GM23338 (cell line): ENCODE results near the gene GATAD2A. TPM values are rescaled to one million over a fixed set of nuclear protein-coding genes. Genes with fewer than 3 reads are reported as not detected.

Experiments
- ATAC-seq: fragments of 200-7000 bp; cut with Tn5 transposase; 3 replicates; pipeline ENCODE4 v1.9.1; 2020
- DNase-seq: peaks from one replicate; pipeline ENCODE4 v3.0.0-alpha.2; 2015; ENCODE audit warnings: low spot score
- H2AFZ ChIP-seq: fragments of 200-600 bp; sonication (generic); 2 replicates; pipeline ENCODE4 v1.8.0; 2016; ENCODE audit warnings: antibody characterized with exemption, mild to moderate bottlenecking, moderate library complexity
- H3F3A ChIP-seq: fragments of 200-600 bp; sonication (generic); replicated peaks from 2 replicates; pipeline ENCODE4 v1.8.0; 2017; ENCODE audit warnings: antibody characterized with exemption, mixed run types, low read depth
- H3K27ac ChIP-seq: fragments of 200-600 bp; sonication (generic); 2 replicates; pipeline ENCODE4 v1.6.1; 2016; ENCODE audit warnings: low read depth
- H3K27me3 ChIP-seq: fragments of 200-600 bp; sonication (generic); 2 replicates; pipeline ENCODE4 v1.8.0; 2016; ENCODE audit warnings: mild to moderate bottlenecking, mixed run types, moderate library complexity; ENCODE audit not compliant: insufficient read depth
- H3K36me3 ChIP-seq: fragments of 200-600 bp; sonication (generic); 2 replicates; pipeline ENCODE4 v1.8.0; 2016; ENCODE audit warnings: mild to moderate bottlenecking; ENCODE audit not compliant: insufficient read depth
- H3K4me1 ChIP-seq: fragments of 200-600 bp; sonication (generic); 2 replicates; pipeline ENCODE4 v1.8.0; 2016; ENCODE audit warnings: mild to moderate bottlenecking, moderate library complexity; ENCODE audit not compliant: insufficient read depth
- H3K4me2 ChIP-seq: fragments of 200-600 bp; sonication (generic); 2 replicates; pipeline ENCODE4 v1.7.1; 2017; ENCODE audit warnings: mixed run types
- H3K4me3 ChIP-seq: fragments of 200-600 bp; sonication (generic); 2 replicates; pipeline ENCODE4 v1.6.1; 2016; ENCODE audit warnings: mixed run types
- H3K79me2 ChIP-seq: fragments of 200-600 bp; sonication (generic); replicated peaks from 2 replicates; pipeline ENCODE4 v1.8.0; 2017; ENCODE audit warnings: mild to moderate bottlenecking; ENCODE audit not compliant: insufficient read depth
- H3K9me2 ChIP-seq: fragments of 200-600 bp; sonication (generic); 2 replicates; pipeline ENCODE4 v1.8.0; 2017; ENCODE audit not compliant: insufficient read depth
- H4K20me1 ChIP-seq: fragments of 200-600 bp; sonication (generic); replicated peaks from 2 replicates; pipeline ENCODE4 v1.8.0; 2017; ENCODE audit warnings: mild to moderate bottlenecking; ENCODE audit not compliant: insufficient read depth
- H3K27ac Mint-ChIP-seq: 2 replicates; pipeline ENCODE4 v1.8.0; 2020; ENCODE audit warnings: inconsistent platforms, mild to moderate bottlenecking, moderate library complexity, mixed read lengths
- H3K27me3 Mint-ChIP-seq: 3 replicates; pipeline ENCODE4 v1.8.0; 2022; ENCODE audit warnings: low read depth, mild to moderate bottlenecking, moderate library complexity, mixed read lengths, inconsistent platforms; ENCODE audit not compliant: insufficient read depth, poor library complexity
- H3K36me3 Mint-ChIP-seq: 3 replicates; pipeline ENCODE4 v1.8.0; 2021; ENCODE audit warnings: low read depth, mild to moderate bottlenecking, inconsistent platforms, moderate library complexity, mixed read lengths
- H3K4me1 Mint-ChIP-seq: 3 replicates; pipeline ENCODE4 v1.8.0; 2020; ENCODE audit warnings: mild to moderate bottlenecking, inconsistent platforms, mixed read lengths
- H3K4me3 Mint-ChIP-seq: 3 replicates; pipeline ENCODE4 v1.8.0; 2021; ENCODE audit warnings: moderate library complexity, mild to moderate bottlenecking, inconsistent platforms, mixed read lengths
- H3K9me3 Mint-ChIP-seq: 3 replicates; pipeline ENCODE4 v1.8.0; 2020; ENCODE audit warnings: moderate library complexity, mild to moderate bottlenecking, inconsistent platforms, mixed read lengths
- CREB1 ChIP-seq: fragments of 250-450 bp; sonication (Bioruptor Pico); IDR thresholded peaks from 2 replicates; pipeline ENCODE4 v1.5.0; 2020; ENCODE audit warnings: low read depth, mild to moderate bottlenecking, moderate library complexity
- CTCF ChIP-seq, 2 experiments: fragments of 200-600 bp in 1 of 2; sonication (generic) in 1 of 2; conservative IDR thresholded peaks; 2 replicates each; pipeline versions ENCODE4 v1.5.1 to v1.6.1; 2016 to 2017; ENCODE audit warnings: antibody characterized with exemption in 2 of 2, low read depth in 2 of 2, mild to moderate bottlenecking in 2 of 2, moderate library complexity in 1 of 2
- EZH2 ChIP-seq: fragments of 200-600 bp; sonication (generic); IDR thresholded peaks from one replicate; pipeline ENCODE4 v1.8.0; 2017; ENCODE audit warnings: antibody characterized with exemption, mild to moderate bottlenecking, low read depth; ENCODE audit not compliant: unreplicated experiment
- EZH2phosphoT487 ChIP-seq: fragments of 200-600 bp; sonication (generic); IDR thresholded peaks from one replicate; pipeline ENCODE4 v1.8.1; 2018; ENCODE audit warnings: antibody characterized with exemption; ENCODE audit not compliant: unreplicated experiment
- NANOG ChIP-seq: IDR thresholded peaks from 2 replicates; pipeline ENCODE4 v1.6.1; 2016; ENCODE audit warnings: antibody characterized with exemption, borderline replicate concordance
- POLR2AphosphoS5 ChIP-seq: IDR thresholded peaks from 2 replicates; pipeline ENCODE4 v1.6.1; 2016; ENCODE audit warnings: antibody characterized with exemption, low read depth
- ZNF114 ChIP-seq: fragments of 250-450 bp; sonication (Bioruptor Pico); IDR thresholded peaks from 2 replicates; pipeline ENCODE4 v1.5.0; 2020; ENCODE audit warnings: mild to moderate bottlenecking, moderate library complexity
- ZNF331 ChIP-seq: fragments of 250-450 bp; sonication (Bioruptor Pico); IDR thresholded peaks from 2 replicates; pipeline ENCODE4 v1.5.0; 2020; ENCODE audit warnings: low read depth, mild to moderate bottlenecking, moderate library complexity
- polyA plus RNA-seq: library from polyadenylated mRNA; unstranded; fragments of >200 nt; fragmentation: Nextera tagmentation; extraction: Ambion mirVana; gene quantifications from 2 replicates; pipeline ENCODE4 v1.2.1, GENCODE V29; 2016
- total RNA-seq: library from RNA; depleted of rRNA; stranded (reverse); fragments of >200 nt; shearing (Covaris generic); gene quantifications from 2 replicates; pipeline ENCODE4 v1.2.3, GENCODE V29; 2014
- TF ChIP-seq, protein P1 (sequence below): IDR thresholded peaks from 2 replicates; pipeline ENCODE4 v1.6.1; 2016; ENCODE audit warnings: antibody characterized with exemption
- TF ChIP-seq, protein P2 (sequence below): fragments of 250-450 bp; sonication (Bioruptor Pico); IDR thresholded peaks from 2 replicates; pipeline ENCODE4 v1.5.0; 2020; ENCODE audit warnings: mild to moderate bottlenecking, moderate library complexity

GATAD2A gene
- total and polyA plus RNA-seq, 2 experiments from 2014 or later, result 40.0 to 151 TPM

- peak overlapping the region; percentile 23; the same call in 2 of the 3 replicates for H3K4me3 Mint-ChIP-seq
- ATAC-seq (no peak), DNase-seq (peak; percentile 64)
- no peak overlapping the region for H3K27ac Mint-ChIP-seq
- peaks cover 33% of the 10 kb centered on the region for H3K27me3 Mint-ChIP-seq
- Histone ChIP-seq H3K27me3 (peaks cover 33% of the 10 kb centered on the region), H3K36me3 (no peaks in the 10 kb centered on the region), H3K79me2 (no peaks in the 10 kb centered on the region), H4K20me1 (0 out of 2 replicates have a peak, but pooled peaks cover 5% of the 10 kb centered on the region), H3F3A (peaks cover 28% of the 10 kb centered on the region), H3K4me1 (peaks cover 5% of the 10 kb centered on the region; the same call in 1 of the 2 replicates), H3K9me2 (no peaks in the 10 kb centered on the region), H3K27ac (no peak overlapping the region), H3K4me3 (peak overlapping the region; percentile 76), H3K4me2 (peak overlapping the region; percentile 91), H2AFZ (no peak overlapping the region)
- TF ChIP-seq NANOG (no peak), CREB1 (no peak), EZH2phosphoT487 (no peak), CTCF (conservative IDR thresholded peaks at IDR 0.05; ENCODE audit: low read depth in 2 of 2) (no peak), ZNF331 (CRISPR knock-in tag) (no peak), EZH2 (no peak), ZNF114 (CRISPR knock-in tag) (no peak), POLR2AphosphoS5 (no peak)
- TF ChIP-seq, protein P1, sequence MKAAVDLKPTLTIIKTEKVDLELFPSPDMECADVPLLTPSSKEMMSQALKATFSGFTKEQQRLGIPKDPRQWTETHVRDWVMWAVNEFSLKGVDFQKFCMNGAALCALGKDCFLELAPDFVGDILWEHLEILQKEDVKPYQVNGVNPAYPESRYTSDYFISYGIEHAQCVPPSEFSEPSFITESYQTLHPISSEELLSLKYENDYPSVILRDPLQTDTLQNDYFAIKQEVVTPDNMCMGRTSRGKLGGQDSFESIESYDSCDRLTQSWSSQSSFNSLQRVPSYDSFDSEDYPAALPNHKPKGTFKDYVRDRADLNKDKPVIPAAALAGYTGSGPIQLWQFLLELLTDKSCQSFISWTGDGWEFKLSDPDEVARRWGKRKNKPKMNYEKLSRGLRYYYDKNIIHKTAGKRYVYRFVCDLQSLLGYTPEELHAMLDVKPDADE, result no peak
- TF ChIP-seq, protein P2, sequence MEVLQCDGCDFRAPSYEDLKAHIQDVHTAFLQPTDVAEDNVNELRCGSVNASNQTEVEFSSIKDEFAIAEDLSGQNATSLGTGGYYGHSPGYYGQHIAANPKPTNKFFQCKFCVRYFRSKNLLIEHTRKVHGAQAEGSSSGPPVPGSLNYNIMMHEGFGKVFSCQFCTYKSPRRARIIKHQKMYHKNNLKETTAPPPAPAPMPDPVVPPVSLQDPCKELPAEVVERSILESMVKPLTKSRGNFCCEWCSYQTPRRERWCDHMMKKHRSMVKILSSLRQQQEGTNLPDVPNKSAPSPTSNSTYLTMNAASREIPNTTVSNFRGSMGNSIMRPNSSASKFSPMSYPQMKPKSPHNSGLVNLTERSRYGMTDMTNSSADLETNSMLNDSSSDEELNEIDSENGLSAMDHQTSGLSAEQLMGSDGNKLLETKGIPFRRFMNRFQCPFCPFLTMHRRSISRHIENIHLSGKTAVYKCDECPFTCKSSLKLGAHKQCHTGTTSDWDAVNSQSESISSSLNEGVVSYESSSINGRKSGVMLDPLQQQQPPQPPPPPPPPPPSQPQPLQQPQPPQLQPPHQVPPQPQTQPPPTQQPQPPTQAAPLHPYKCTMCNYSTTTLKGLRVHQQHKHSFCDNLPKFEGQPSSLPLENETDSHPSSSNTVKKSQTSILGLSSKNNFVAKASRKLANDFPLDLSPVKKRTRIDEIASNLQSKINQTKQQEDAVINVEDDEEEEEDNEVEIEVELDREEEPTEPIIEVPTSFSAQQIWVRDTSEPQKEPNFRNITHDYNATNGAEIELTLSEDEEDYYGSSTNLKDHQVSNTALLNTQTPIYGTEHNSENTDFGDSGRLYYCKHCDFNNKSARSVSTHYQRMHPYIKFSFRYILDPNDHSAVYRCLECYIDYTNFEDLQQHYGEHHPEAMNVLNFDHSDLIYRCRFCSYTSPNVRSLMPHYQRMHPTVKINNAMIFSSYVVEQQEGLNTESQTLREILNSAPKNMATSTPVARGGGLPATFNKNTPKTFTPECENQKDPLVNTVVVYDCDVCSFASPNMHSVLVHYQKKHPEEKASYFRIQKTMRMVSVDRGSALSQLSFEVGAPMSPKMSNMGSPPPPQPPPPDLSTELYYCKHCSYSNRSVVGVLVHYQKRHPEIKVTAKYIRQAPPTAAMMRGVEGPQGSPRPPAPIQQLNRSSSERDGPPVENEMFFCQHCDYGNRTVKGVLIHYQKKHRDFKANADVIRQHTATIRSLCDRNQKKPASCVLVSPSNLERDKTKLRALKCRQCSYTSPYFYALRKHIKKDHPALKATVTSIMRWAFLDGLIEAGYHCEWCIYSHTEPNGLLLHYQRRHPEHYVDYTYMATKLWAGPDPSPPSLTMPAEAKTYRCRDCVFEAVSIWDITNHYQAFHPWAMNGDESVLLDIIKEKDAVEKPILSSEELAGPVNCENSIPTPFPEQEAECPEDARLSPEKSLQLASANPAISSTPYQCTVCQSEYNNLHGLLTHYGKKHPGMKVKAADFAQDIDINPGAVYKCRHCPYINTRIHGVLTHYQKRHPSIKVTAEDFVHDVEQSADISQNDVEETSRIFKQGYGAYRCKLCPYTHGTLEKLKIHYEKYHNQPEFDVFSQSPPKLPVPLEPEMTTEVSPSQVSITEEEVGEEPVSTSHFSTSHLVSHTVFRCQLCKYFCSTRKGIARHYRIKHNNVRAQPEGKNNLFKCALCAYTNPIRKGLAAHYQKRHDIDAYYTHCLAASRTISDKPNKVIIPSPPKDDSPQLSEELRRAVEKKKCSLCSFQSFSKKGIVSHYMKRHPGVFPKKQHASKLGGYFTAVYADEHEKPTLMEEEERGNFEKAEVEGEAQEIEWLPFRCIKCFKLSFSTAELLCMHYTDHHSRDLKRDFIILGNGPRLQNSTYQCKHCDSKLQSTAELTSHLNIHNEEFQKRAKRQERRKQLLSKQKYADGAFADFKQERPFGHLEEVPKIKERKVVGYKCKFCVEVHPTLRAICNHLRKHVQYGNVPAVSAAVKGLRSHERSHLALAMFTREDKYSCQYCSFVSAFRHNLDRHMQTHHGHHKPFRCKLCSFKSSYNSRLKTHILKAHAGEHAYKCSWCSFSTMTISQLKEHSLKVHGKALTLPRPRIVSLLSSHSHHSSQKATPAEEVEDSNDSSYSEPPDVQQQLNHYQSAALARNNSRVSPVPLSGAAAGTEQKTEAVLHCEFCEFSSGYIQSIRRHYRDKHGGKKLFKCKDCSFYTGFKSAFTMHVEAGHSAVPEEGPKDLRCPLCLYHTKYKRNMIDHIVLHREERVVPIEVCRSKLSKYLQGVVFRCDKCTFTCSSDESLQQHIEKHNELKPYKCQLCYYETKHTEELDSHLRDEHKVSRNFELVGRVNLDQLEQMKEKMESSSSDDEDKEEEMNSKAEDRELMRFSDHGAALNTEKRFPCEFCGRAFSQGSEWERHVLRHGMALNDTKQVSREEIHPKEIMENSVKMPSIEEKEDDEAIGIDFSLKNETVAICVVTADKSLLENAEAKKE (CRISPR knock-in tag), result no peak
- no peaks in the 10 kb centered on the region for H3K9me3 Mint-ChIP-seq
- no peaks in the 10 kb centered on the region; the same call in 2 of the 3 replicates for H3K36me3 Mint-ChIP-seq
- H3K4me1 Mint-ChIP-seq, result peaks cover 18% of the 10 kb centered on the region
These were observed 131.9 kb downstream of the GATAD2A start for GRCh38 chr19:19537075-19538048.
